ENCODE data around the gene CXCL17. TPM values are rescaled to one million over a fixed set of nuclear protein-coding genes. Genes with fewer than 3 reads are reported as not detected.

CXCL17 gene
- total RNA-seq, 1 experiment from 2014 or later: 1.1 TPM

DNA sequence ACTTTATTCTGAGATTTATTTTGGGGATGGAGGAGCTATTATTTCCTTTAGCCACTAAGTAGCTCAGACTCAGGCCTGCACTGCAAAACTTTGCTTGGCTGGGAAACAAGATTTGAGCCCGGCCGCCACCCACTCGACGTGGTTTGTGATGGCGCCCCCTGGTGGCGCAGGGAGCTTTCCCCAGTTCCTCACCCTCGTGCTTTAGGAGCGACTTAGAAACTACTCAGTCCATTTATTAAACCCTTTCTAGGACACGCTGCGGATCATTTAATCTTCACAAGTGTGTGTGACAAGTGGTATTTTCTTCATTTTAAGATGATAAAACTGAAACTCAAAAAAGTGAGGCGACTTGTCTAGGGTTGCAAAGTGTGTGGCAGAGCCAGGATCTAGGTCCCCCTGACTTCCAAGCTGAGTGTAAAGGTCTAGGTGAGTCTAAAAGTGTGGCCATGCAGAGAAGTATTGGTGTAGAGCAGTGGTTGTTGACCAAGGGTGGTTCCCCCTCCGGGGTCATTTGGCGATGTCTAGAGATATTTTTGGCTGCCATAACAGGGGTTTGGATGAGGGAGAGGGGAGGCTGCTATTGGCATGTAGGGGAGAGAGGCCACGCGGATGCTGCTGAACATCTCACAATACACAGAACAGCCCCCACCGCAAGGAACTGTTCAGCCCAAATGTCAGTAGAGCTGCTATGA, 2.2 kb downstream of the CXCL17 start:
- no peaks in the 10 kb centered on the region for H3K9me3 Mint-ChIP-seq (ENCODE audit: unreplicated experiment)
- BruUV-seq (replicated peaks): no TSS peak
- ChIA-PET POLR2A (interaction anchor here (0.6 to 1.9 kb wide), 4 partner anchors 10 to 54 kb away, joined by 3 to 16 read pairs (median 4); no protein-coding TSS in a partner anchor), CTCF (interaction anchor here (0.6 to 2.4 kb wide), 14 partner anchors 10 to 1386 kb away, joined by 3 to 37 read pairs (median 5); partner anchors contain the start of genes CEACAM1 and ZNF283)
- peaks cover 5% of the 10 kb centered on the region for H3K36me3 Mint-ChIP-seq (ENCODE audit: insufficient read depth, unreplicated experiment)
- peaks cover 42% of the 10 kb centered on the region for H3K4me1 Mint-ChIP-seq (ENCODE audit: low read depth, unreplicated experiment)
- TF ChIP-seq, protein P1, sequence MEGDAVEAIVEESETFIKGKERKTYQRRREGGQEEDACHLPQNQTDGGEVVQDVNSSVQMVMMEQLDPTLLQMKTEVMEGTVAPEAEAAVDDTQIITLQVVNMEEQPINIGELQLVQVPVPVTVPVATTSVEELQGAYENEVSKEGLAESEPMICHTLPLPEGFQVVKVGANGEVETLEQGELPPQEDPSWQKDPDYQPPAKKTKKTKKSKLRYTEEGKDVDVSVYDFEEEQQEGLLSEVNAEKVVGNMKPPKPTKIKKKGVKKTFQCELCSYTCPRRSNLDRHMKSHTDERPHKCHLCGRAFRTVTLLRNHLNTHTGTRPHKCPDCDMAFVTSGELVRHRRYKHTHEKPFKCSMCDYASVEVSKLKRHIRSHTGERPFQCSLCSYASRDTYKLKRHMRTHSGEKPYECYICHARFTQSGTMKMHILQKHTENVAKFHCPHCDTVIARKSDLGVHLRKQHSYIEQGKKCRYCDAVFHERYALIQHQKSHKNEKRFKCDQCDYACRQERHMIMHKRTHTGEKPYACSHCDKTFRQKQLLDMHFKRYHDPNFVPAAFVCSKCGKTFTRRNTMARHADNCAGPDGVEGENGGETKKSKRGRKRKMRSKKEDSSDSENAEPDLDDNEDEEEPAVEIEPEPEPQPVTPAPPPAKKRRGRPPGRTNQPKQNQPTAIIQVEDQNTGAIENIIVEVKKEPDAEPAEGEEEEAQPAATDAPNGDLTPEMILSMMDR (IDR thresholded peaks at IDR 0.05; ENCODE audit: insufficient read depth in 1 of 2, low read depth in 1 of 2, low read length in 1 of 2, severe bottlenecking in 1 of 2, unreplicated experiment in 1 of 2): peak; percentile 88 to 96
- peaks cover 55% of the 10 kb centered on the region for H3K4me1 ChIP-seq
- peak overlapping the region; percentile 61 for H3K27ac Mint-ChIP-seq (ENCODE audit: unreplicated experiment)
- H3K9me3 ChIP-seq: no peaks in the 10 kb centered on the region
- no peaks in the 10 kb centered on the region for H3K27me3 Mint-ChIP-seq (ENCODE audit: insufficient read depth, unreplicated experiment)
- H3K36me3 ChIP-seq (ENCODE audit: control insufficient read depth, insufficient read depth, low read length): no peaks in the 10 kb centered on the region
- DNase-seq: peak; percentile 72 to 82
- H3K4me3 Mint-ChIP-seq (ENCODE audit: unreplicated experiment): peak overlapping the region; percentile 20
- no peaks in the 10 kb centered on the region for H3K27me3 ChIP-seq (replicated peaks; ENCODE audit: control insufficient read depth, insufficient read depth, low read length)
- intact Hi-C loops (cut with micrococcal nuclease; ENCODE audit: unreplicated experiment): no loop called here
- no peak overlapping the region for H3K4me3 ChIP-seq (ENCODE audit: low read depth, low read length)

DNA sequence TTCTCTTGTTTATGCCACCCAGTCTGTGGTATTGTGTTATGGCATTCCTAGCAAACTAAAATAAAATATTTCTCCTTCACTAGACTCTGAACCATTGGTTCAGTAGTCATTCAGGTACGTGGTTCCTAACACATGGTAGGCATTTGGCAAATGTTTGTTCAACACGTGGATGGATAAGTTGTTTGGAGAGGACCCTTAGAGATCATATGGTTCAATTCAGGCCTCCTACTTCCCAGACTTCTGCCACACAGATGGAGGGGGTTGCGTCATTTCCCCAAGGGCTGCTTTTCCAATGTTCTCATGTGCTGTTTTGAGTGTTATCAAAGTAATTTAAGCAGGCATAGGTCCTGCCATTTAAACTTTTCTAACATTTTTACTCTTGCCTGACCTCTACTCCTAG, 6.7 kb downstream of the CXCL17 start:
- Mint-ChIP-seq H3K36me3 (ENCODE audit: insufficient read depth, unreplicated experiment) (peaks cover 5% of the 10 kb centered on the region), H3K4me3 (ENCODE audit: unreplicated experiment) (no peak overlapping the region), H3K27me3 (ENCODE audit: insufficient read depth, unreplicated experiment) (no peaks in the 10 kb centered on the region), H3K9me3 (ENCODE audit: unreplicated experiment) (no peaks in the 10 kb centered on the region), H3K4me1 (ENCODE audit: low read depth, unreplicated experiment) (peaks cover 32% of the 10 kb centered on the region), H3K27ac (ENCODE audit: unreplicated experiment) (no peak overlapping the region)
- TF ChIP-seq, protein P1 (IDR thresholded peaks at IDR 0.05; ENCODE audit: insufficient read depth in 1 of 2, low read depth in 1 of 2, low read length in 1 of 2, severe bottlenecking in 1 of 2, unreplicated experiment in 1 of 2): no peak
- no peak for DNase-seq
- Histone ChIP-seq H3K36me3 (ENCODE audit: control insufficient read depth, insufficient read depth, low read length) (no peaks in the 10 kb centered on the region), H3K4me1 (peaks cover 23% of the 10 kb centered on the region), H3K27me3 (replicated peaks; ENCODE audit: control insufficient read depth, insufficient read depth, low read length) (no peaks in the 10 kb centered on the region), H3K9me3 (no peaks in the 10 kb centered on the region), H3K4me3 (ENCODE audit: low read depth, low read length) (no peak overlapping the region)
- ChIA-PET POLR2A (interaction anchor here (0.6 kb wide), 1 partner anchor 1682 kb away, joined by 3 read pairs; no protein-coding TSS in a partner anchor), CTCF (no interaction called here)
- intact Hi-C loops (cut with micrococcal nuclease; ENCODE audit: unreplicated experiment): no loop called here
- no TSS peak for BruUV-seq (replicated peaks)

DNA sequence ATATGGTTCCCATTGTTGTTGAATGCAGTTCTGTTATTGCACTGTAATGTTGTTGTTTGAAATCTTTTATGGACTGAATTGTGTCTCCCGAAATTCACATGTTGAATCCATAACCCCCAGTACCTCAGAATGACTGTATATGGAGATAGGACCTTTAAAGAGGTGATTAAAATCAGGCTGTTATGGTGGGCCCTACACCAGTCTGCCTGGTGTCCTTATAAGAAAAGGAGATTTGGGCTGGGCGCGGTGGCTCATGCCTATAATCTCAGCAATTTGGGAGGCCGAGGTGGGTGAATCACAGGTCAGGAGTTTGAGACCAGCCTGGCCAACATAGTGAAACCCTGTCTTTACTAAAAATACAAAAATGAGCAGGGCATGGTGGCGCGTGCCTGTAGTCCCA, 7.4 kb downstream of the CXCL17 start:
- Histone ChIP-seq H3K4me1 (peaks cover 16% of the 10 kb centered on the region), H3K36me3 (ENCODE audit: control insufficient read depth, insufficient read depth, low read length) (no peaks in the 10 kb centered on the region), H3K4me3 (ENCODE audit: low read depth, low read length) (no peak overlapping the region), H3K27me3 (replicated peaks; ENCODE audit: control insufficient read depth, insufficient read depth, low read length) (no peaks in the 10 kb centered on the region), H3K9me3 (no peaks in the 10 kb centered on the region)
- no TSS peak for BruUV-seq (replicated peaks)
- DNase-seq: no peak
- peaks cover 25% of the 10 kb centered on the region for H3K4me1 Mint-ChIP-seq (ENCODE audit: low read depth, unreplicated experiment)
- no peak overlapping the region for H3K4me3 Mint-ChIP-seq (ENCODE audit: unreplicated experiment)
- peaks cover 5% of the 10 kb centered on the region for H3K36me3 Mint-ChIP-seq (ENCODE audit: insufficient read depth, unreplicated experiment)
- no peak overlapping the region for H3K27ac Mint-ChIP-seq (ENCODE audit: unreplicated experiment)
- no peaks in the 10 kb centered on the region for H3K27me3 Mint-ChIP-seq (ENCODE audit: insufficient read depth, unreplicated experiment)
- ChIA-PET POLR2A (no interaction called here), CTCF (interaction anchor here (1.6 to 3.0 kb wide), 2 partner anchors 12 to 15 kb away, joined by 3 to 23 read pairs; no protein-coding TSS in a partner anchor)
- no peaks in the 10 kb centered on the region for H3K9me3 Mint-ChIP-seq (ENCODE audit: unreplicated experiment)
- TF ChIP-seq, protein P1 (IDR thresholded peaks at IDR 0.05; ENCODE audit: insufficient read depth in 1 of 2, low read depth in 1 of 2, low read length in 1 of 2, severe bottlenecking in 1 of 2, unreplicated experiment in 1 of 2): no peak
- intact Hi-C loops (cut with micrococcal nuclease; ENCODE audit: unreplicated experiment): no loop called here

All from Caco-2 (cell line).